A172 (cell line): ENCODE measurements around the gene CEP170. TPM values are rescaled to one million over a fixed set of nuclear protein-coding genes. Genes with fewer than 3 reads are reported as not detected.

Experiments used
- total RNA-seq: library from RNA; depleted of rRNA; stranded (reverse); fragments of >200 nt; shearing (Covaris generic); gene quantifications from 2 replicates; pipeline ENCODE4 v1.2.3, GENCODE V29; 2014; rRNA removed

Gene CEP170
- total RNA-seq, 1 experiment from 2014 or later: 179 TPM

Other genes starting within 250 kb of the CEP170 start
- gene SDCCAG8, start 760 bp upstream of the CEP170 start, total RNA-seq: 40.9 and 65.9 TPM in 2 replicates